ENCODE measurements around the gene OR56B1. TPM values are rescaled to one million over a fixed set of nuclear protein-coding genes. Genes with fewer than 3 reads are reported as not detected.

OR56B1 gene
- total RNA-seq, 1 donor from 2014 or later = not detected

GRCh38 chr11:5737091-5737490 lies 843 bp downstream of the OR56B1 start:
- ATAC-seq = no peak

DNA sequence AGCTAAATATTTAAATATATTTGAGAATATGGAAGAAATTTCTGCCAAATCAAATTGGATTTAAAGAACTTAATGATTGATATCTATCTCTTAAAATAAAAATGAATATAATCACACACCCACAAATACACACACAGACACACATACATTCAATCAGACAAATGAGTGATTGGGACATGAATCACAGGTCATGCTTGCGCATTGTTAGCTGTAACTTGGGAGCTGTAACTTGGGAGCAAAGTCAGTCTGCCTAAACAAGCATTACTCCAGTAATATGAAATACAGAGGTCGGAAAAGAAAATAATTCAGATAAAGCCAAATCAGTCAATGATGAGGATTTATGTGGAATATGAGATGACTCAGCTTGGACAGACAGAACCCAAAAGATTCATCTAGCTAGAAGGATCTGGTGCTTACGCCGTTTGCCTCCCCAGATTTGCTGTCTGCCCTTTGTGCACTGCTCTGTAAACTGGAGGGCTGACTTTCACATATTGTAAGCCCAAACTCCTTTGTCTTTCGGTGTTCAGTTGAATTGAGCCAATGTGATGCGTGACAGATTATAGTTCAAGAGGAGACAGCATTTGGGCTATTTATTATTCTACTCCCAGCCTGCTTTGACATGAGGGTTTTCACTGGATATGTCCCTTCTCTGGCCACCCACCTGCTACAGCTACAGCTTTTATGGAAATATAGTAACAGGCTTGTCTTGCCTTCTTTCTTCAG lies 1.6 kb downstream of the OR56B1 start:
- ATAC-seq = no peak

DNA sequence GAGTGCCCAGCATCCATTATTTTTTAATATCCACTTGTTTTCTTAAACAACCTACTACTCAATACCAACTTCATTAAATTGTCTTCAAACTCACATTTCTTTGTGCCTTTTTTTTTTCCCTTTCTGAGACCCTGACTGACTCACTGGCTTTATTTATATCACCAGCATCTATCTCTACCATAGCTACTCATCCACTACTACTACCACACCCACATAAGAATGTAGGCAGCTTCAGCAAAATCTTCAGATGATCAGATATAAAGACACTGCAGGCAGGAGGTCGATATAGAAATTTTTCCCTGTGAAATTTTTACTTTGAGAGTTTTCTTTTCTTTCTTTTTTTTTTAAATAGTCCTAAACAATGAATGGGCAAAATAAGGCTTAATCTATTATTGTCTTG lies 2.2 kb downstream of the OR56B1 start:
- no peak for ATAC-seq

GRCh38 chr11:5746614-5747013 lies 10.4 kb downstream of the OR56B1 start:
- ATAC-seq = no peak

- ATAC-seq = no peak
Observed at GRCh38 chr11:5749836-5750235, 13.6 kb downstream of the OR56B1 start.

GRCh38 chr11:5753943-5754342 lies 17.7 kb downstream of the OR56B1 start, which contains the start of gene OR52N4:
OR52N4 (plus strand) TSS chr11:5754243; CDS start chr11:5754741, 498 bp downstream.
- ATAC-seq = no peak

GRCh38 chr11:5767056-5767455 lies 30.8 kb downstream of the OR56B1 start:
- ATAC-seq = no peak

DNA sequence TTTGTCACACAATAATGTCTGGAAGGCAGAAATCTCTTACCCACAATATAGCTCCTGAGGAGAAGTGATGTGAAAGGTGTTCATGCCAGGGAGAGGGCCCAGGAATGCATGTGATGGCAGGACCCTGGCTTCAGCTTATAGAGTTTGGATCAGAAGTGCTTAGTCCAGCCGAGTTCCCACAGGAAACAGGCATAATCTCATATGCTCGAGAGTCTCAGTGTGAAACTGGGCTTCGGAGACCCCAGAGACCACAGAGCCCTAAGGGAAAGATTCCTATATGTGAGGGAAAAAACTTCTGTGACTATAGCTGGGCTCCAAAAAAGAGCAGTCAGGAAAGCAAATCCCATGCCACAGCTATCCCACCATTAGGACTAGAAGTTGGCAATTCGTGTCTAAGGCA lies 47.0 kb downstream of the OR56B1 start, which contains the start of gene OR52N5:
TSS of gene OR52N5 (minus strand) at position 101 of the 400 bp plus-strand sequence. CDS start 4,721 bp downstream, outside the sequence.
- no peak for ATAC-seq

Other genes with a start within 250 kb of the OR56B1 start
- gene OR52D1, start 247.8 kb upstream of the OR56B1 start, total RNA-seq = not detected
- gene UBQLN3, start 226.5 kb upstream of the OR56B1 start, total RNA-seq = not detected
- 0.08 TPM for gene UBQLNL, start 219.7 kb upstream of the OR56B1 start, total RNA-seq
- gene OR52H1, start 187.9 kb upstream of the OR56B1 start, total RNA-seq = not detected
- gene OR52B6, start 155.6 kb upstream of the OR56B1 start, total RNA-seq = not detected
- 7.7 TPM for gene TRIM6, start 139.8 kb upstream of the OR56B1 start, total RNA-seq
- gene TRIM34, start 111.4 kb upstream of the OR56B1 start, total RNA-seq = 4.0 TPM
- 8.8 TPM for gene TRIM5, start 51.4 kb upstream of the OR56B1 start, total RNA-seq
- 21.7 TPM for gene TRIM22, start 46.7 kb upstream of the OR56B1 start, total RNA-seq
- not detected for gene OR52N4, start 17.8 kb downstream of the OR56B1 start, total RNA-seq
- not detected for gene OR52N5, start 46.9 kb downstream of the OR56B1 start, total RNA-seq
- gene OR52N1, start 54.8 kb downstream of the OR56B1 start, total RNA-seq = not detected
- gene OR52N2, start 72.5 kb downstream of the OR56B1 start, total RNA-seq = not detected
- not detected for gene OR52E6, start 105.4 kb downstream of the OR56B1 start, total RNA-seq
- gene OR52E8, start 121.2 kb downstream of the OR56B1 start, total RNA-seq = not detected
- not detected for gene OR52E4, start 144.2 kb downstream of the OR56B1 start, total RNA-seq
- not detected for gene OR52E5, start 156.8 kb downstream of the OR56B1 start, total RNA-seq
- gene OR56A3, start 205.8 kb downstream of the OR56B1 start, total RNA-seq = not detected
- gene OR56A5, start 232.0 kb downstream of the OR56B1 start, total RNA-seq = not detected